ENCODE measurements around the gene PPM1G. TPM values are rescaled to one million over a fixed set of nuclear protein-coding genes. Genes with fewer than 3 reads are reported as not detected.

Gene PPM1G
- total and polyA plus RNA-seq, 4 donors = 45.9 to 76.2 (median 61.7) TPM

GRCh38 chr2:27347641-27348040, 61.8 kb downstream of the PPM1G start:
- DNase-seq (no peak), ATAC-seq (ENCODE audit: insufficient read depth, low FRiP score) (no peak)
- TF ChIP-seq CTCF (IDR thresholded peaks at IDR 0.05; ENCODE audit: control extremely low read depth, extremely low read depth) = no peak
- no peaks in the 10 kb centered on the region for H3K9me3 ChIP-seq (ENCODE audit: control insufficient read depth in 4 of 4, insufficient read depth in 3 of 4, low read length in 3 of 4)
- no peaks in the 10 kb centered on the region for H3K27me3 ChIP-seq (ENCODE audit: control insufficient read depth in 3 of 3, insufficient read depth in 3 of 3, low read length in 2 of 3)
- WGBS, 2 donors = 94 to 95% methylated on average over 2 of the region's 2 CpGs
- H3K27ac ChIP-seq (ENCODE audit: low read depth in 1 of 2, low read length in 1 of 2) = no peak overlapping the region
- H3K4me1 ChIP-seq (ENCODE audit: control insufficient read depth in 5 of 5, insufficient read depth in 5 of 5, low read length in 5 of 5) = peaks cover 0 to 3% (median 0%) of the 10 kb centered on the region in 5 donors
- H3K36me3 ChIP-seq (ENCODE audit: control insufficient read depth in 4 of 4, insufficient read depth in 4 of 4, low read length in 4 of 4) = peaks cover 0 to 2% (median 1%) of the 10 kb centered on the region in 4 donors
- H3K9ac ChIP-seq (ENCODE audit: insufficient read depth in 1 of 2, low read length in 2 of 2) = no peak overlapping the region
- H3K4me3 ChIP-seq = no peak overlapping the region

GRCh38 chr2:27336173-27336572, 73.2 kb downstream of the PPM1G start:
- WGBS, 2 donors = 95 to 96% methylated on average over 7 of the region's 7 CpGs
- peaks cover 28 to 52% (median 36%) of the 10 kb centered on the region in 4 donors for H3K36me3 ChIP-seq (ENCODE audit: control insufficient read depth in 4 of 4, insufficient read depth in 4 of 4, low read length in 4 of 4)
- no peaks in the 10 kb centered on the region for H3K9me3 ChIP-seq (ENCODE audit: control insufficient read depth in 4 of 4, insufficient read depth in 3 of 4, low read length in 3 of 4)

DNA sequence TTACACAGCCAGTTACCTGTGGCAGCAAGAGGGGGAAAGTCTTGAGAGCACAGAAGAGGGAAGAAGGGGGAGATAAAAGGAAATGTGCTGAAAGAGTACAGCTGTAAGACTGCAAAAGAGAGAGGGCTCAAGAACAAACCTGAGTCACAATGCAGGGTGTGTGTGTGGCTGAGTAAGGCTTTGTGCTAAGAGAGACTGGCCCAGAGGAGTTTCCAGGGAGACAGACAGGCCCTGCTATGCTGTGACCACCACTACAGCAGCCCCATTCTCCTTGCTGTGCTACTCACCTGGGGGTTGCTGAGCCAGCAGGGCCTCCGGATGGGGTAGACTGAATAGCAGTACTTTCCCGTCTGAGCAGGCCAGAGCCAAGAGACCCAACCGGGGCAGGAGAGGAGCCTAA, 74.1 kb downstream of the PPM1G start:
- Histone ChIP-seq H3K4me1 (ENCODE audit: control insufficient read depth in 5 of 5, insufficient read depth in 5 of 5, low read length in 5 of 5) (no peaks in the 10 kb centered on the region), H3K27me3 (ENCODE audit: control insufficient read depth in 3 of 3, insufficient read depth in 3 of 3, low read length in 2 of 3) (no peaks in the 10 kb centered on the region), H3K9me3 (ENCODE audit: control insufficient read depth in 4 of 4, insufficient read depth in 3 of 4, low read length in 3 of 4) (no peaks in the 10 kb centered on the region), H3K27ac (ENCODE audit: low read depth in 1 of 2, low read length in 1 of 2) (no peak overlapping the region), H3K4me3 (no peak overlapping the region), H3K9ac (ENCODE audit: insufficient read depth in 1 of 2, low read length in 2 of 2) (no peak overlapping the region), H3K36me3 (ENCODE audit: control insufficient read depth in 4 of 4, insufficient read depth in 4 of 4, low read length in 4 of 4) (peaks cover 30 to 55% (median 36%) of the 10 kb centered on the region in 4 donors)
- no peak for ATAC-seq (ENCODE audit: insufficient read depth, low FRiP score)
- WGBS, 2 donors = 85 to 90% methylated on average over 3 of the region's 3 CpGs
- DNase-seq = no peak
- TF ChIP-seq CTCF (IDR thresholded peaks at IDR 0.05; ENCODE audit: control extremely low read depth, extremely low read depth) = no peak

More at GRCh38 chr2:27336173-27336572, 73.2 kb downstream of the PPM1G start:
- DNase-seq (no peak), ATAC-seq (ENCODE audit: insufficient read depth, low FRiP score) (no peak)
- H3K27me3 ChIP-seq (ENCODE audit: control insufficient read depth in 3 of 3, insufficient read depth in 3 of 3, low read length in 2 of 3) = no peaks in the 10 kb centered on the region
- H3K4me1 ChIP-seq (ENCODE audit: control insufficient read depth in 5 of 5, insufficient read depth in 5 of 5, low read length in 5 of 5) = no peaks in the 10 kb centered on the region
- H3K27ac ChIP-seq (ENCODE audit: low read depth in 1 of 2, low read length in 1 of 2) = no peak overlapping the region
- H3K4me3 ChIP-seq = no peak overlapping the region
- no peak for TF ChIP-seq CTCF (IDR thresholded peaks at IDR 0.05; ENCODE audit: control extremely low read depth, extremely low read depth)
- no peak overlapping the region for H3K9ac ChIP-seq (ENCODE audit: insufficient read depth in 1 of 2, low read length in 2 of 2)

Other genes with a start within 250 kb of the PPM1G start
- gene ATRAID, start 197.6 kb downstream of the PPM1G start, total RNA-seq = 100 to 1,000 TPM in 1 of 2 donors, 10 to 100 TPM in 1; 90.0 to 107 TPM
- 100 to 1,000 TPM; 136 to 204 TPM for gene ATRAID, start 197.6 kb downstream of the PPM1G start, polyA plus RNA-seq
- gene SLC5A6, start 197.3 kb downstream of the PPM1G start, total RNA-seq = 10 to 100 TPM; 12.1 to 32.5 TPM
- gene SLC5A6, start 197.3 kb downstream of the PPM1G start, polyA plus RNA-seq = 10 to 100 TPM; 15.2 to 33.1 TPM
- 10 to 100 TPM; 18.3 to 42.0 TPM for gene CAD, start 192.2 kb downstream of the PPM1G start, total RNA-seq
- 10 to 100 TPM; 10.9 to 19.4 TPM for gene CAD, start 192.2 kb downstream of the PPM1G start, polyA plus RNA-seq
- under 1 TPM; 0.31 to 0.77 TPM for gene SLC30A3, start 146.5 kb downstream of the PPM1G start, total RNA-seq
- gene SLC30A3, start 146.5 kb downstream of the PPM1G start, polyA plus RNA-seq = under 1 TPM; 0.11 to 0.37 TPM
- gene DNAJC5G, start 134.2 kb downstream of the PPM1G start, total RNA-seq = not detected
- gene DNAJC5G, start 134.2 kb downstream of the PPM1G start, polyA plus RNA-seq = not detected
- under 1 TPM; 0.09 to 0.48 TPM for gene TRIM54, start 127.2 kb downstream of the PPM1G start, total RNA-seq
- gene TRIM54, start 127.2 kb downstream of the PPM1G start, polyA plus RNA-seq = under 1 TPM; 0.10 to 0.16 TPM
- gene UCN, start 101.1 kb downstream of the PPM1G start, total RNA-seq = 1 to 10 TPM in 1 of 2 donors, under 1 TPM in 1; 0.34 to 2.0 TPM
- 1 to 10 TPM in 1 of 2 donors, under 1 TPM in 1; 0.76 to 2.0 TPM for gene UCN, start 101.1 kb downstream of the PPM1G start, polyA plus RNA-seq
- gene MPV17, start 86.5 kb downstream of the PPM1G start, total RNA-seq = 100 to 1,000 TPM in 1 of 2 donors, 10 to 100 TPM in 1; 42.1 to 103 TPM
- 100 to 1,000 TPM in 1 of 2 donors, 10 to 100 TPM in 1; 94.5 to 224 TPM for gene MPV17, start 86.5 kb downstream of the PPM1G start, polyA plus RNA-seq
- gene GTF3C2, start 52.8 kb downstream of the PPM1G start, total RNA-seq = 10 to 100 TPM; 46.4 to 61.8 TPM
- gene GTF3C2, start 52.8 kb downstream of the PPM1G start, polyA plus RNA-seq = 10 to 100 TPM; 28.7 to 41.0 TPM
- gene EIF2B4, start 39.3 kb downstream of the PPM1G start, total RNA-seq = 10 to 100 TPM; 19.6 to 37.3 TPM
- gene EIF2B4, start 39.3 kb downstream of the PPM1G start, polyA plus RNA-seq = 10 to 100 TPM; 37.3 to 55.4 TPM
- 100 to 1,000 TPM in 1 of 2 donors, 10 to 100 TPM in 1; 65.8 to 129 TPM for gene SNX17, start 39.0 kb downstream of the PPM1G start, total RNA-seq
- gene SNX17, start 39.0 kb downstream of the PPM1G start, polyA plus RNA-seq = 100 to 1,000 TPM in 1 of 2 donors, 10 to 100 TPM in 1; 68.4 to 123 TPM
- 10 to 100 TPM in 1 of 2 donors, 1 to 10 TPM in 1; 8.0 to 21.1 TPM for gene ZNF513, start 28.9 kb downstream of the PPM1G start, total RNA-seq
- gene ZNF513, start 28.9 kb downstream of the PPM1G start, polyA plus RNA-seq = 10 to 100 TPM; 21.6 to 22.2 TPM
- gene NRBP1, start 19.0 kb upstream of the PPM1G start, total RNA-seq = 10 to 100 TPM; 80.3 to 93.6 TPM
- gene NRBP1, start 19.0 kb upstream of the PPM1G start, polyA plus RNA-seq = 10 to 100 TPM; 46.8 to 79.4 TPM
- gene KRTCAP3, start 32.8 kb upstream of the PPM1G start, total RNA-seq = 10 to 100 TPM; 13.6 to 37.9 TPM
- 10 to 100 TPM; 37.4 to 50.2 TPM for gene KRTCAP3, start 32.8 kb upstream of the PPM1G start, polyA plus RNA-seq
- gene IFT172, start 80.2 kb upstream of the PPM1G start, total RNA-seq = 10 to 100 TPM; 44.7 to 52.2 TPM
- gene IFT172, start 80.2 kb upstream of the PPM1G start, polyA plus RNA-seq = 10 to 100 TPM; 17.8 to 26.6 TPM
- 1 to 10 TPM; 3.8 to 6.9 TPM for gene FNDC4, start 85.6 kb upstream of the PPM1G start, total RNA-seq
- gene FNDC4, start 85.6 kb upstream of the PPM1G start, polyA plus RNA-seq = 1 to 10 TPM; 2.8 to 4.8 TPM
- under 1 TPM; 0.31 to 0.95 TPM for gene GCKR, start 87.2 kb upstream of the PPM1G start, total RNA-seq
- gene GCKR, start 87.2 kb upstream of the PPM1G start, polyA plus RNA-seq = under 1 TPM; 0.28 to 0.73 TPM
- 10 to 100 TPM; 25.0 to 64.9 TPM for gene ZNF512, start 173.5 kb upstream of the PPM1G start, total RNA-seq
- 10 to 100 TPM; 10.5 to 12.2 TPM for gene ZNF512, start 173.5 kb upstream of the PPM1G start, polyA plus RNA-seq
- gene CCDC121, start 219.4 kb upstream of the PPM1G start, total RNA-seq = 10 to 100 TPM in 1 of 2 donors, 1 to 10 TPM in 1; 4.8 to 12.8 TPM
- gene CCDC121, start 219.4 kb upstream of the PPM1G start, polyA plus RNA-seq = 1 to 10 TPM; 1.8 to 2.2 TPM
- gene GPN1, start 219.5 kb upstream of the PPM1G start, total RNA-seq = 10 to 100 TPM; 25.0 to 30.7 TPM
- gene GPN1, start 219.5 kb upstream of the PPM1G start, polyA plus RNA-seq = 10 to 100 TPM; 16.4 to 29.7 TPM